Activated T-helper 2 cell treated with anti-CD3 and anti-CD28 coated beads, Interferon-gamma antibody, Interleukin-2, Interleukin-4, amounts not matched to agents 10 μg/mL and 5 μg/mL and 100 μg/mL, durations not matched to agents 14 hours and 24 hours and 36 hours (primary cell): ENCODE measurements around the gene MTG2. TPM values are rescaled to one million over a fixed set of nuclear protein-coding genes. Genes with fewer than 3 reads are reported as not detected.

Experiments used
- DNase-seq: peaks from one replicate; pipeline ENCODE4 v3.0.0; 2021; ENCODE audit warnings: low spot score
- H3K27ac Mint-ChIP-seq: one replicate; pipeline ENCODE4 v1.8.0; 2021; ENCODE audit warnings: mixed read lengths
- H3K27me3 Mint-ChIP-seq: one replicate; pipeline ENCODE4 v1.8.0; 2021; ENCODE audit warnings: low read depth, mixed read lengths
- H3K36me3 Mint-ChIP-seq: one replicate; pipeline ENCODE4 v1.8.0; 2021; ENCODE audit warnings: low read depth, mixed read lengths
- H3K4me1 Mint-ChIP-seq: one replicate; pipeline ENCODE4 v1.8.0; 2021; ENCODE audit warnings: low read depth, mixed read lengths
- H3K4me3 Mint-ChIP-seq: one replicate; pipeline ENCODE4 v1.8.0; 2021; ENCODE audit warnings: low read depth, mild to moderate bottlenecking, moderate library complexity, mixed read lengths
- H3K9me3 Mint-ChIP-seq: one replicate; pipeline ENCODE4 v1.8.0; 2021; ENCODE audit warnings: mixed read lengths
- intact Hi-C: fragments of 100-400 bp; cut with micrococcal nuclease; formaldehyde crosslinking; loops from one replicate; pipeline ENCODE4 v1.15.1; 2023
- total RNA-seq: library from RNA; stranded (reverse); gene quantifications from 2 replicates; pipeline ENCODE4 v1.2.3, GENCODE V29; 2022

MTG2 gene
- total RNA-seq, 1 donor from 2014 or later, result 40.2 TPM

GRCh38 chr20:62220666-62221568 lies 38.1 kb downstream of the MTG2 start:
- Mint-ChIP-seq H3K9me3 (no peaks in the 10 kb centered on the region), H3K27ac (no peak overlapping the region), H3K36me3 (no peaks in the 10 kb centered on the region), H3K4me1 (no peaks in the 10 kb centered on the region), H3K27me3 (peaks cover 21% of the 10 kb centered on the region), H3K4me3 (no peak overlapping the region)
- intact Hi-C loops, result no loop called here
- no peak for DNase-seq

- H3K4me3 Mint-ChIP-seq, result no peak overlapping the region
- H3K4me1 Mint-ChIP-seq, result no peaks in the 10 kb centered on the region
- H3K27ac Mint-ChIP-seq, result no peak overlapping the region
- H3K36me3 Mint-ChIP-seq, result no peaks in the 10 kb centered on the region
- intact Hi-C loops, result no loop called here
- no peak for DNase-seq
- H3K9me3 Mint-ChIP-seq, result no peaks in the 10 kb centered on the region
- H3K27me3 Mint-ChIP-seq, result peaks cover 19% of the 10 kb centered on the region
These were observed 39.5 kb downstream of the MTG2 start for GRCh38 chr20:62222266-62222850.

- H3K27ac Mint-ChIP-seq, result no peak overlapping the region
- no peak for DNase-seq
- H3K4me1 Mint-ChIP-seq, result no peaks in the 10 kb centered on the region
- intact Hi-C loops, result no loop called here
- H3K27me3 Mint-ChIP-seq, result peaks cover 17% of the 10 kb centered on the region
- no peaks in the 10 kb centered on the region for H3K9me3 Mint-ChIP-seq
- H3K36me3 Mint-ChIP-seq, result no peaks in the 10 kb centered on the region
- H3K4me3 Mint-ChIP-seq, result no peak overlapping the region
These were observed 40.1 kb downstream of the MTG2 start for GRCh38 chr20:62222972-62223371.

GRCh38 chr20:62223571-62223970 lies 40.7 kb downstream of the MTG2 start:
- Mint-ChIP-seq H3K27me3 (peaks cover 17% of the 10 kb centered on the region), H3K36me3 (no peaks in the 10 kb centered on the region), H3K27ac (no peak overlapping the region), H3K4me3 (no peak overlapping the region), H3K4me1 (no peaks in the 10 kb centered on the region), H3K9me3 (no peaks in the 10 kb centered on the region)
- no peak for DNase-seq
- intact Hi-C loops, result no loop called here

GRCh38 chr20:62224113-62224855 lies 41.5 kb downstream of the MTG2 start:
- no peak overlapping the region for H3K27ac Mint-ChIP-seq
- no peaks in the 10 kb centered on the region for H3K4me1 Mint-ChIP-seq
- no peaks in the 10 kb centered on the region for H3K9me3 Mint-ChIP-seq
- peaks cover 11% of the 10 kb centered on the region for H3K27me3 Mint-ChIP-seq
- DNase-seq, result no peak
- no peaks in the 10 kb centered on the region for H3K36me3 Mint-ChIP-seq
- intact Hi-C loops, result no loop called here
- H3K4me3 Mint-ChIP-seq, result no peak overlapping the region

- Mint-ChIP-seq H3K4me1 (no peaks in the 10 kb centered on the region), H3K4me3 (no peak overlapping the region), H3K27ac (no peak overlapping the region), H3K27me3 (peaks cover 10% of the 10 kb centered on the region), H3K36me3 (no peaks in the 10 kb centered on the region), H3K9me3 (no peaks in the 10 kb centered on the region)
- DNase-seq, result no peak
- intact Hi-C loops, result no loop called here
These were observed 42.2 kb downstream of the MTG2 start for GRCh38 chr20:62225026-62225425.

GRCh38 chr20:62225820-62226635 lies 43.2 kb downstream of the MTG2 start:
- Mint-ChIP-seq H3K27me3 (peaks cover 5% of the 10 kb centered on the region), H3K27ac (no peak overlapping the region), H3K4me1 (no peaks in the 10 kb centered on the region), H3K4me3 (no peak overlapping the region), H3K36me3 (no peaks in the 10 kb centered on the region), H3K9me3 (no peaks in the 10 kb centered on the region)
- intact Hi-C loops, result no loop called here
- no peak for DNase-seq

- Mint-ChIP-seq H3K4me3 (no peak overlapping the region), H3K27ac (no peak overlapping the region), H3K9me3 (no peaks in the 10 kb centered on the region), H3K27me3 (no peaks in the 10 kb centered on the region), H3K4me1 (no peaks in the 10 kb centered on the region), H3K36me3 (no peaks in the 10 kb centered on the region)
- intact Hi-C loops, result no loop called here
- DNase-seq, result no peak
These were observed 44.1 kb downstream of the MTG2 start for GRCh38 chr20:62226707-62227590.

- no peaks in the 10 kb centered on the region for H3K9me3 Mint-ChIP-seq
- intact Hi-C loops, result no loop called here
- no peaks in the 10 kb centered on the region for H3K4me1 Mint-ChIP-seq
- H3K27ac Mint-ChIP-seq, result no peak overlapping the region
- no peak for DNase-seq
- no peaks in the 10 kb centered on the region for H3K27me3 Mint-ChIP-seq
- no peaks in the 10 kb centered on the region for H3K36me3 Mint-ChIP-seq
- no peak overlapping the region for H3K4me3 Mint-ChIP-seq
These were observed 44.8 kb downstream of the MTG2 start for GRCh38 chr20:62227591-62227976.

GRCh38 chr20:62227977-62228958 lies 45.4 kb downstream of the MTG2 start:
- no peak for DNase-seq
- Mint-ChIP-seq H3K9me3 (no peaks in the 10 kb centered on the region), H3K4me1 (no peaks in the 10 kb centered on the region), H3K36me3 (no peaks in the 10 kb centered on the region), H3K27ac (no peak overlapping the region), H3K4me3 (no peak overlapping the region), H3K27me3 (no peaks in the 10 kb centered on the region)
- intact Hi-C loops, result no loop called here

GRCh38 chr20:62228982-62229545 lies 46.2 kb downstream of the MTG2 start:
- H3K4me1 Mint-ChIP-seq, result no peaks in the 10 kb centered on the region
- no peaks in the 10 kb centered on the region for H3K9me3 Mint-ChIP-seq
- no peak overlapping the region for H3K4me3 Mint-ChIP-seq
- no peak for DNase-seq
- intact Hi-C loops, result no loop called here
- H3K36me3 Mint-ChIP-seq, result no peaks in the 10 kb centered on the region
- no peaks in the 10 kb centered on the region for H3K27me3 Mint-ChIP-seq
- no peak overlapping the region for H3K27ac Mint-ChIP-seq
